NT2/D1 (cell line): ENCODE measurements around the gene ADAMTSL5.

ENCODE experiments used
- DNase-seq: peaks from one replicate; pipeline ENCODE4 v3.0.0-alpha.2; 2011; ENCODE audit warnings: low read depth, low spot score
- H3K27me3 ChIP-seq: 2 replicates; pipeline ENCODE4 v1.6.0; 2011; ENCODE audit warnings: mild to moderate bottlenecking; ENCODE audit not compliant: insufficient read length, insufficient read depth
- H3K36me3 ChIP-seq: 2 replicates; pipeline ENCODE4 v1.6.1; 2011; ENCODE audit warnings: mild to moderate bottlenecking, low read length, mixed read lengths; ENCODE audit not compliant: insufficient read depth, insufficient read length
- H3K4me1 ChIP-seq: 2 replicates; pipeline ENCODE4 v1.5.1; 2011; ENCODE audit not compliant: insufficient read depth, insufficient read length
- H3K4me3 ChIP-seq: 2 replicates; pipeline ENCODE4 v1.5.1; 2011; ENCODE audit warnings: low read depth; ENCODE audit not compliant: insufficient read length
- H3K9ac ChIP-seq: 2 replicates; pipeline ENCODE4 v1.6.0; 2011; ENCODE audit warnings: low read depth; ENCODE audit not compliant: insufficient read length
- H3K9me3 ChIP-seq: 2 replicates; pipeline ENCODE4 v1.5.1; 2011; ENCODE audit warnings: mild to moderate bottlenecking, low read length; ENCODE audit not compliant: insufficient read depth
- SUZ12 ChIP-seq: IDR thresholded peaks from 2 replicates; pipeline ENCODE4 v1.6.1; 2011; ENCODE audit not compliant: insufficient read length, insufficient read depth; ENCODE audit errors: extremely low read depth
- YY1 ChIP-seq: IDR thresholded peaks from 2 replicates; pipeline ENCODE4 v1.6.1; 2011; ENCODE audit not compliant: insufficient read length, insufficient read depth
- ZNF274 ChIP-seq: IDR thresholded peaks from 2 replicates; pipeline ENCODE4 v1.6.1; 2011; ENCODE audit warnings: mild to moderate bottlenecking, low read depth, low read length

ADAMTSL5 gene

DNA sequence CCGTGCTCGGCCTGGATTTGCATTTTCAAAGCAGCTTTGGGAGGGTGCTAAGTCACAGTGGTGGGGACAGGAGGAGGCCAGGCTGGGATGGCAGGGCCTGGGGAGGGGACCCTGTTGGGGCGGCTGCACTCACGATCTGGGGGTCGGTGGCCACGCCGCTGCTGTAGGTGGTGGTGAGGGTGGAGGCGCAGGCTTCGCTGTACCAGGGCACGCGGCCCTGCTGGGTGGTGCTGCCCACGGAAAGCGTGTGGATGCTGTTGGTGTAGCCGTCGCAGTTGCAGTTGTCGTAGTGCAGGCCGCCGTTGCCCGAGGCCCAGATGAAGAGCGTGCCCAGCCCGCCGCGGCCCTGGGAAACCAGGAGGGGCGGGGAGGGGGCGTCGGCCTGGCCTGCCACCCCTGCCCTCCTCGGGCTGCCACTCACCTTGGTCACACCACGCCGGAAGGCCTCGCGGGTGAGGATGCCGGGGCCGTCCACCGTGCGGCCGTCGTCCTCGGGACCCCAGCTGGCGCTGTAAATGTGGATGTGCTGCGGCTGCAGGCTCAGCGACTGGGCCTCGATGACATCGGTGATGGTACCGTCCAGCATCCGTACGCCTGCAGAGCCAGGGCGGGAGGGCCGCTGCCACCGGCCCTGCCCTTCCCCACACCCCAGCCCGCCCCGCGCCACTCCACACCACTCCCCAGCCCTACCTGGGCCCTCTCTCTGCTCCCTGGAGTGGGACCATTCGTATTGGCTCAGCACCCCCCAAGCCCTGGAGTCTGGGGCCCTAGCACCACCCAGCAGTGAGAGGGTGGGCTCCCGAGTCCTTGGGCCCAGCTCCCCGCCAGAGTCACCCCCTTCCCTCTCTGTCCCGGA, 25.9 kb downstream of the ADAMTSL5 start:
- H3K4me1 ChIP-seq: peaks cover 16% of the 10 kb centered on the region
- peaks cover 10% of the 10 kb centered on the region for H3K27me3 ChIP-seq
- no peak overlapping the region for H3K4me3 ChIP-seq
- DNase-seq: no peak
- H3K9me3 ChIP-seq: no peaks in the 10 kb centered on the region
- TF ChIP-seq ZNF274 (no peak), SUZ12 (no peak), YY1 (no peak)
- H3K36me3 ChIP-seq: no peaks in the 10 kb centered on the region
- H3K9ac ChIP-seq: peak overlapping the region; percentile 8

DNA sequence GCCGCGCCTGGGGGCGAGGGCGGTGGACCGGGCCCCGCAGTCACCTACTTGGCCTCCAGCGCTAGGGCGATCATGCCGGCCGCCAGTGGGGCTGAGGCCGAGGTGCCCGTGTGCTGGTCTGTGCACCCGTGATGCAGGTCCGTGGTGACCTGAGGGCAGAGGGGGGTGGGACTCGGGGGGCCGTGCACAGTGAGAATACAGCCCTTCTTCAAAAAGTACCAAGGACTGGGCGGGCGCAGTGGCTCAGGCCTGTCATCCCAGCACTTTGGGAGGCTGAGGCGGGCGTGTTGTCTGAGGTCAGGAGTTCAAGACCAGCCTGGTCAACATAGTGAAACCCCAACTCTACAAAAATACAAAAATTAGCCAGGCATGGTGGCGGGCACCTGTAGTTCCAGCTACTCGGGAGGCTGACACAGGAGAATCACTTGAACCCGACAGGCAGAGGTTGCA, 28.8 kb downstream of the ADAMTSL5 start:
- no peak for DNase-seq
- H3K27me3 ChIP-seq: no peaks in the 10 kb centered on the region

DNA sequence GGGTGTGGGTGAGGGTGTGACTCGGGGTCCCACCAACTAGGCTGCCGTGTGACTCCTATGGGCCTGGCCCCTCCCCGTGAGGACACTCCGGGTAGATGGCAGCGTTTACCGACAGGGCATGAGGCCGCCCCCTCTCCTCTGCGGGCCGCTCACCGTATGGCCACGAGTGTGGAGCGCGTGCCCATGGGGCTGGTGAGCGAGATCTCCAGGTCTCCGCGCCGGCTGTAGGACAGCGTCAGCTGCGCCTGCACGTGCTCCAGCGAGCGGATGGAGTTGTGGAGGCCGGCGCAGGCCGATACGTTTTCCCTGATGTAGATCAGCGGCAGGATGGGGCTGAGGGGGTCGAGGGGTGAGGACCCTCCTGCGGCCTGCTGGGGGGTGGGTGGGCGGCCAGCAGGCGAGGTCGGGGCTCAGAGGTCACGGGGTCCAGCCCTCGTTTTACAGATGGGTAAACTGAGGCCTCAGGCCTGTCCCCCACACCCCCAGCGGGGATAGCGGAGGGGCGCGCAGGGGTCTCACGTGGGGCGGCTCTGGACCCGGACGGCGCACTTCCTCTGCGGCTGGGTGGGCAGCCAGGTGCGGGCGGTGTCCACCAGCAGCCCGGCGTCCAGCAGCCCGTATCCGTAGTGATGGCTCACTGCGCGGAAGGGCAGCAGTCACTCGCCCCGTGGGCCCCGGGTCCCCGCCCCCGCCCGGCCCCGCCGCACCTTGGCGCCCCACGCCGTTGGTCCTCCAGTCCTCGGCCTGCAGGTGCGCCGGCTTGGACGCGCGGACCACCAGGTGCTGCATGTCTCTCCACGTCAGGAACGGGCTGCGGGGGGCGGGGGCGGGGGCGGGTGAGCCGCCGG, 29.5 kb downstream of the ADAMTSL5 start:
- TF ChIP-seq YY1 (no peak), SUZ12 (no peak), ZNF274 (no peak)
- Histone ChIP-seq H3K27me3 (no peaks in the 10 kb centered on the region), H3K4me1 (peaks cover 8% of the 10 kb centered on the region)

More for the DNA sequence above, 28.8 kb downstream of the ADAMTSL5 start:
- TF ChIP-seq SUZ12 (no peak), ZNF274 (no peak), YY1 (no peak)
- no peak overlapping the region for H3K9ac ChIP-seq
- no peak overlapping the region for H3K4me3 ChIP-seq
- peaks cover 8% of the 10 kb centered on the region for H3K4me1 ChIP-seq
- no peaks in the 10 kb centered on the region for H3K36me3 ChIP-seq
- H3K9me3 ChIP-seq: no peaks in the 10 kb centered on the region

GRCh38 chr19:1482361-1483130, 30.3 kb downstream of the ADAMTSL5 start:
- no peaks in the 10 kb centered on the region for H3K27me3 ChIP-seq
- no peaks in the 10 kb centered on the region for H3K9me3 ChIP-seq
- no peak overlapping the region for H3K4me3 ChIP-seq
- peaks cover 8% of the 10 kb centered on the region for H3K4me1 ChIP-seq
- TF ChIP-seq YY1 (no peak), ZNF274 (no peak), SUZ12 (no peak)
- H3K9ac ChIP-seq: peak overlapping the region; percentile 42
- no peak for DNase-seq
- peaks cover 2% of the 10 kb centered on the region for H3K36me3 ChIP-seq

More for the DNA sequence above, 29.5 kb downstream of the ADAMTSL5 start:
- Histone ChIP-seq H3K4me3 (no peak overlapping the region), H3K9ac (peak overlapping the region; percentile 42), H3K36me3 (no peaks in the 10 kb centered on the region), H3K9me3 (no peaks in the 10 kb centered on the region)
- no peak for DNase-seq

DNA sequence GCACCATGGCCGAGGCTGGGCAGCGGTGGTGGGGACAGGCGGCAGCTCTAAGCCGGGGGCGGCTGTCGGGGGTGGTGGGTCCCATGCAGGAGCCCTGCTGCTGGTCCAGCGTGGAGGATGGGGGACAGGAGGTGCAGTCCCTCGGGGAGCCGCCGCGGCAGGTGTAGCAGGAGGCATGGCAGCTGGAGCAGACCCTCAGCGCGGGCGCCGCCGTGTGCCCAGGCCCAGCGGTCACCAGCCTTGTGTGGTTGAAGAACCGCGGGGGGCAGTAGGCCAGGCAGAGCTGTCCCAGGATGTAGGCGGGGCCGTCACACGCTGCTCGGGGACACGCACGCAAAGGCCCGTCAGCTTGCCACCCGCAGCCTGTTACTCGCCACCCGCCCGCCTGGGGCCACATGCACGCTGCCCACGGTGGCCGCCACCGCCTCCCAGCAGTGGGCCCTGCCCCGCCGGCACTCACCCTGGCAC, 30.9 kb downstream of the ADAMTSL5 start:
- no peak for DNase-seq
- Histone ChIP-seq H3K9me3 (no peaks in the 10 kb centered on the region), H3K27me3 (no peaks in the 10 kb centered on the region), H3K9ac (no peak overlapping the region), H3K4me1 (peaks cover 9% of the 10 kb centered on the region), H3K36me3 (peaks cover 8% of the 10 kb centered on the region), H3K4me3 (no peak overlapping the region)
- TF ChIP-seq SUZ12 (no peak), ZNF274 (no peak), YY1 (no peak)

DNA sequence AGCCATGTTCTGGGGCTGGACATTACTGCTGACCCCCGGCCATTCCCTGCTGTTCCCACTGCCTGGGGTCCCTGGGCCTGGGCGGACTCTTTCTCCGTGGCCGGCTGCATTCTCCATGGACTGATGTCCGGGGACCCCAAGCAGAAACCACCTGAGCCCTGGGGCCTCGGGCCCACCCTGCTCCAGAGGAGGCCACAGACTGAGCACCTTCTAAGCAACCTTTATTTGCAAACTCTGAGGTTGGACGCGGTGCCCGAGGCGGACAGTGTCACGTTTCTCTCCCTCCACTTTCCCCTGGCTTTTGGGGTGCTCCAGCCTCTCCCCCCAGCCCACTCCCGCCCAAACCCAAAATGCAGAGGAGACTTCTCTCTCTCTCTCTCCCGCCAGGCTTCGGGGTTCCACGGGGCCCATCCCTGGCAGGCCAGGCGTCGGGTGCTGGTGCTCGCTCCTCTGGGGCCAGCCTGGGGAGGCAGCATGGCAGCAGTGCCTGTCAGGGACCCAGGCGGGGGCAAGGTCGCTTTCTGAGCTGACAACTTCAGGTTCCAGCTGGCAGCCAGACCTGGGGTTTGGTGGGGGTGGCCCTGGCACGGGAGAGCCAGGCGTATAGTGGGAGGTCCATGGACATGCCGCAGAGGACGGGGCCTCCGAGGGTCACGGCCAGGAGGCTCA, 31.5 kb downstream of the ADAMTSL5 start:
- TF ChIP-seq SUZ12 (no peak), YY1 (no peak), ZNF274 (no peak)
- no peak overlapping the region for H3K9ac ChIP-seq
- DNase-seq: no peak
- H3K4me3 ChIP-seq: no peak overlapping the region
- no peaks in the 10 kb centered on the region for H3K27me3 ChIP-seq
- H3K4me1 ChIP-seq: peaks cover 9% of the 10 kb centered on the region
- H3K36me3 ChIP-seq: peaks cover 12% of the 10 kb centered on the region
- H3K9me3 ChIP-seq: no peaks in the 10 kb centered on the region
